ENCODE results near the gene GNAQ. TPM values are rescaled to one million over a fixed set of nuclear protein-coding genes. Genes with fewer than 3 reads are reported as not detected.
A peak's percentile ranks its signal among the peaks of the same experiment; 100 is the strongest.

GNAQ gene
- total and polyA plus RNA-seq, 4 donors = 6.8 to 19.6 (median 12.6) TPM

DNA sequence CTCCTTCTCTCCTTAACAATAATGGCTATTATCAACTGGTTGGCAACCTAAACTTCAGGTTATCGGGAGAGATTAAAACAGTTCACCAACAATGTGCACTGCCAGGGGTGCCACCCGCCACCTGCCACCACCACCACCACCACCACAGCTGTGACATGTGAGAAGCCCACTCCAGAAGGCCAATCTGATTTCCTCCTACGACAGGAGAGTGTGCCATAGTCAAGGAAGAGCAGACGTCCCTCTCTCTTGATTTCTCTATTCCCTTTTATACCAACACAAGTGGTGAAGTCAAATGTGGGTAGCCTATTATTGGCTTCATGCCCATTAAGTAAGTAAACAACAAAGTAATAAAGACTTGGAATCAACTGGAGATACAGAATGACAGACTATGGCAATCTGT lies 22.4 kb downstream of the GNAQ start (continued):
- no peak for TF ChIP-seq RXRA (IDR thresholded peaks at IDR 0.05)

DNA sequence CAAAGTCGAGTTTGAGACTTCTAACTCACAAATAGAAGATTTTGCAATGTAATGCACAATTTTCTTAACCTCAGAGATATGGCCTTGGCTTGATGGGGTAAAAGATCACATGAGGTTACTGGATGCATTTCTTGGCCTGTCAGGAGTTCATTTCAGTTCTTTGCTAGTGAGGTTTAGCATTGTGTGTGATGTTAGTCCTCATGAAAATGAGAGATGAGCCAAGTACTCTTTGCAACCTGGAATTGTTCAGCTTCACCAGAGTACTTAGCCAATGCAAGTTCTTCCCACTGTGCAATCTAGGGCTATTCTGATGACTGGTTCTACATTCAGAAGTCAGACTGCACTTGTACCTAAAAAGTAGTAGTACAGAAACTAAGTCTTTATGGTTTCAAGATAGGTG lies 24.9 kb downstream of the GNAQ start:
- Histone ChIP-seq H3K9ac (ENCODE audit: low read depth in 1 of 2, low read length in 2 of 2) (no peak overlapping the region), H3K27ac (ENCODE audit: low read depth in 1 of 2, low read length in 2 of 2) (no peak overlapping the region), H3K36me3 (ENCODE audit: control insufficient read depth in 4 of 4, insufficient read depth in 3 of 4, low read depth in 1 of 4, low read length in 3 of 4) (no peaks in the 10 kb centered on the region), H3K4me3 (ENCODE audit: low read depth in 1 of 3, low read length in 3 of 3) (no peak overlapping the region), H3K9me3 (ENCODE audit: control insufficient read depth in 4 of 4, low read length in 3 of 4) (no peaks in the 10 kb centered on the region), H3K27me3 (ENCODE audit: control insufficient read depth in 4 of 4, insufficient read depth in 4 of 4, low read length in 3 of 4) (no peaks in the 10 kb centered on the region), H3K4me1 (ENCODE audit: control insufficient read depth in 4 of 4, insufficient read depth in 4 of 4, low read length in 3 of 4) (peaks cover 18 to 72% (median 54%) of the 10 kb centered on the region in 4 donors)
- TF ChIP-seq HNF4G (IDR thresholded peaks at IDR 0.05) = no peak
- TF ChIP-seq RXRA (IDR thresholded peaks at IDR 0.05) = peak; percentile 63 to 85
- TF ChIP-seq HNF4A (conservative IDR thresholded peaks at IDR 0.05) = peak; percentile 15 to 17
- DNase-seq (ENCODE audit: low spot score) = no peak
- 15% methylated on average over 1 of the region's 1 CpG for WGBS

DNA sequence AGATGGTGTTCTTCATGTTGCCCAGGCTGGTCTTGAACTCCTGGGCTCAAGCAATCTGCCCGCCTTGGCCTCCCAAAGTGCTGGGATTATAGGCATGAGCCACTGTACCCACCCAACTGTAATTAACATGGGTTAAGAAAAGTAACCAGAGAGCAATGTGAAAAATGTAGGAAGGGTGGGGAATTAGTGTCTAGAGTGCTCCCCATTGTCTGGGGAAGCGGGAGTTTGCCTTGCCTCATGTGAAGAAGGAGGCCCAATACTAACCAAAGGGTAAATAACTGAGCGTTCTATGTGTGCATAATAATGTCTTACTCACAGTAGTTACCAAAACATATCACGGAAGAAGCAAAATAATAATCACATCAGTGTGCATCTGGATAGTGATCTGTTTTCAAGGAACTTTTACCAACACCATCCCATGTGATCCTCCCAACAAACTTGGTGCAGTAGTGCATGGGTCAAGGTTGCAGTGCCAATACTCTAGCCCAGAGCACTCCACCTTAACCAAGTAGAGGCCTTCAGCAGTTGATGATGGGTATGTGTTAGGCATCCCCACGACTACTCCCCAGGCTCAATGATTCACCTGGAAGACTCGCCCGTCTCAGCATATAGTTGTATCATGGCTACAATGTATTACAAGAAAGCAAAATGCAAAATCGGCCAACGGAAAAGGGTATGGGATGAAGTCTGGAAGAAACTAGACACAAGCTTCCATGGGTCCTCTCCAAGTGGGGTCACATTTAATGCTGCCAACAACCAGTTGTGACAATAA lies 26.2 kb downstream of the GNAQ start:
- Histone ChIP-seq H3K36me3 (ENCODE audit: control insufficient read depth in 4 of 4, insufficient read depth in 3 of 4, low read depth in 1 of 4, low read length in 3 of 4) (no peaks in the 10 kb centered on the region), H3K9ac (ENCODE audit: low read depth in 1 of 2, low read length in 2 of 2) (no peak overlapping the region), H3K4me3 (ENCODE audit: low read depth in 1 of 3, low read length in 3 of 3) (no peak overlapping the region), H3K4me1 (ENCODE audit: control insufficient read depth in 4 of 4, insufficient read depth in 4 of 4, low read length in 3 of 4) (peaks cover 11 to 60% (median 42%) of the 10 kb centered on the region in 4 donors), H3K9me3 (ENCODE audit: control insufficient read depth in 4 of 4, low read length in 3 of 4) (no peaks in the 10 kb centered on the region), H3K27ac (ENCODE audit: low read depth in 1 of 2, low read length in 2 of 2) (peak overlapping the region; percentile 56 to 80), H3K27me3 (ENCODE audit: control insufficient read depth in 4 of 4, insufficient read depth in 4 of 4, low read length in 3 of 4) (no peaks in the 10 kb centered on the region)
- 95% methylated on average over 9 of the region's 9 CpGs for WGBS
- no peak for DNase-seq (ENCODE audit: low spot score)
- TF ChIP-seq HNF4G (IDR thresholded peaks at IDR 0.05) (no peak), GABPA (IDR thresholded peaks at IDR 0.05 in 1 of 2, conservative IDR thresholded peaks at IDR 0.05 in 1 of 2) (no peak), HNF4A (conservative IDR thresholded peaks at IDR 0.05) (no peak), EGR1 (IDR thresholded peaks at IDR 0.05; ENCODE audit: low read depth in 2 of 2) (no peak), FOXA1 (IDR thresholded peaks at IDR 0.05) (no peak), TAF1 (conservative IDR thresholded peaks at IDR 0.05) (no peak), NR2F2 (IDR thresholded peaks at IDR 0.05) (no peak), FOXA2 (IDR thresholded peaks at IDR 0.05) (no peak), SP1 (IDR thresholded peaks at IDR 0.05) (no peak), RAD21 (IDR thresholded peaks at IDR 0.05) (no peak), JUND (IDR thresholded peaks at IDR 0.05) (no peak)
- TF ChIP-seq, protein P1, sequence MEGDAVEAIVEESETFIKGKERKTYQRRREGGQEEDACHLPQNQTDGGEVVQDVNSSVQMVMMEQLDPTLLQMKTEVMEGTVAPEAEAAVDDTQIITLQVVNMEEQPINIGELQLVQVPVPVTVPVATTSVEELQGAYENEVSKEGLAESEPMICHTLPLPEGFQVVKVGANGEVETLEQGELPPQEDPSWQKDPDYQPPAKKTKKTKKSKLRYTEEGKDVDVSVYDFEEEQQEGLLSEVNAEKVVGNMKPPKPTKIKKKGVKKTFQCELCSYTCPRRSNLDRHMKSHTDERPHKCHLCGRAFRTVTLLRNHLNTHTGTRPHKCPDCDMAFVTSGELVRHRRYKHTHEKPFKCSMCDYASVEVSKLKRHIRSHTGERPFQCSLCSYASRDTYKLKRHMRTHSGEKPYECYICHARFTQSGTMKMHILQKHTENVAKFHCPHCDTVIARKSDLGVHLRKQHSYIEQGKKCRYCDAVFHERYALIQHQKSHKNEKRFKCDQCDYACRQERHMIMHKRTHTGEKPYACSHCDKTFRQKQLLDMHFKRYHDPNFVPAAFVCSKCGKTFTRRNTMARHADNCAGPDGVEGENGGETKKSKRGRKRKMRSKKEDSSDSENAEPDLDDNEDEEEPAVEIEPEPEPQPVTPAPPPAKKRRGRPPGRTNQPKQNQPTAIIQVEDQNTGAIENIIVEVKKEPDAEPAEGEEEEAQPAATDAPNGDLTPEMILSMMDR (IDR thresholded peaks at IDR 0.05; ENCODE audit: low read depth, low read length, missing input control) = no peak
- TF ChIP-seq, protein P2, sequence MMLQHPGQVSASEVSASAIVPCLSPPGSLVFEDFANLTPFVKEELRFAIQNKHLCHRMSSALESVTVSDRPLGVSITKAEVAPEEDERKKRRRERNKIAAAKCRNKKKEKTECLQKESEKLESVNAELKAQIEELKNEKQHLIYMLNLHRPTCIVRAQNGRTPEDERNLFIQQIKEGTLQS (IDR thresholded peaks at IDR 0.05) = no peak
- TF ChIP-seq, protein P3, sequence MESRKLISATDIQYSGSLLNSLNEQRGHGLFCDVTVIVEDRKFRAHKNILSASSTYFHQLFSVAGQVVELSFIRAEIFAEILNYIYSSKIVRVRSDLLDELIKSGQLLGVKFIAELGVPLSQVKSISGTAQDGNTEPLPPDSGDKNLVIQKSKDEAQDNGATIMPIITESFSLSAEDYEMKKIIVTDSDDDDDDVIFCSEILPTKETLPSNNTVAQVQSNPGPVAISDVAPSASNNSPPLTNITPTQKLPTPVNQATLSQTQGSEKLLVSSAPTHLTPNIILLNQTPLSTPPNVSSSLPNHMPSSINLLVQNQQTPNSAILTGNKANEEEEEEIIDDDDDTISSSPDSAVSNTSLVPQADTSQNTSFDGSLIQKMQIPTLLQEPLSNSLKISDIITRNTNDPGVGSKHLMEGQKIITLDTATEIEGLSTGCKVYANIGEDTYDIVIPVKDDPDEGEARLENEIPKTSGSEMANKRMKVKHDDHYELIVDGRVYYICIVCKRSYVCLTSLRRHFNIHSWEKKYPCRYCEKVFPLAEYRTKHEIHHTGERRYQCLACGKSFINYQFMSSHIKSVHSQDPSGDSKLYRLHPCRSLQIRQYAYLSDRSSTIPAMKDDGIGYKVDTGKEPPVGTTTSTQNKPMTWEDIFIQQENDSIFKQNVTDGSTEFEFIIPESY (IDR thresholded peaks at IDR 0.05) = no peak
- TF ChIP-seq, protein P4, sequence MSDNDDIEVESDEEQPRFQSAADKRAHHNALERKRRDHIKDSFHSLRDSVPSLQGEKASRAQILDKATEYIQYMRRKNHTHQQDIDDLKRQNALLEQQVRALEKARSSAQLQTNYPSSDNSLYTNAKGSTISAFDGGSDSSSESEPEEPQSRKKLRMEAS (IDR thresholded peaks at IDR 0.05) = no peak
